Fibroblast of skin of left quadriceps (primary cell): Measurements from ENCODE around the gene DNMT3B.

ENCODE experiments used
- DNase-seq, 2 experiments: peaks; one replicate each; pipeline ENCODE4 v3.0.0-alpha.2; 2013; ENCODE audit warnings: low read depth in 2 of 2

The DNMT3B gene

DNA sequence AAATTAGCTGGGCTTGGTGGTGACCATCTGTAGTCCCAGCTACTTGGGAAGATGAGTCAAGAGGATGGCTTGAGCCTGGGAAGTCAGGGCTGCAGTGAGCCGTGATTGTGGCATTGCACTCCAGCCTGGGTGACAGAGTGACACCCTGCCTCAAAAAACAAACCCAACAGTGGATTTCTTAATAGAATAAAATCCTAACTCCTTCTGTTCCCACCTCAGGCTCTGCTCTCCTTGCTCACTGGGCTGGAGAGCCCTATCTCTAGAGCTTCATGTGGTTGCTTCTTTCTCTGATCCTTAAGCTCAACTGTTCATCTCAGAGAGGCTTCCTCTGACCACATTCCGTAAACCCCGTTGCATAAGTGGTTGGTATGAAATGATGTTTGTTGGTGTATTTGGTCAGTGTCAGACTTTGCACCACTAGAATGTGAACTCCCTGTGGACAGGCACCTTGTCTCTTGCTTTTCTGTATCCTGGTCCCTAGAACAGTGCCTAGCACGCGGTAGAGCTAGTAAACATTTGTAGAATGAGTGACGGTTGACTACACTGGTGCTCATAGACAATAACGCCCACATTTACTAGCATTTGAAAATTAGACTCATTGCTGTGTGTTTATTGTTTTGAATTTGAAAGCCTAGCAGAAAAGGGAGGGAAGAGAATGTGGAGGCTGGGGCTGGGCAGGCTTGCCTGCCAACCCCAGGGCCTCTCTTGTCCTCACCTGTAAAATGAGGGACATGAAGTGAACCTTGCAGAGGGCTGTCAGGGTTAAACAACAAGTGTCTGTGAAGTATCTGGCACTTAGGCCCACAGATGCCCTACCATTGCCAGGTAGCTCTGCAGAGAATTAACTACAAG, 61.8 kb downstream of the DNMT3B start:
- DNase-seq: no peak

- DNase-seq: no peak
These were observed 66.0 kb downstream of the DNMT3B start for GRCh38 chr20:32828029-32828680.

DNA sequence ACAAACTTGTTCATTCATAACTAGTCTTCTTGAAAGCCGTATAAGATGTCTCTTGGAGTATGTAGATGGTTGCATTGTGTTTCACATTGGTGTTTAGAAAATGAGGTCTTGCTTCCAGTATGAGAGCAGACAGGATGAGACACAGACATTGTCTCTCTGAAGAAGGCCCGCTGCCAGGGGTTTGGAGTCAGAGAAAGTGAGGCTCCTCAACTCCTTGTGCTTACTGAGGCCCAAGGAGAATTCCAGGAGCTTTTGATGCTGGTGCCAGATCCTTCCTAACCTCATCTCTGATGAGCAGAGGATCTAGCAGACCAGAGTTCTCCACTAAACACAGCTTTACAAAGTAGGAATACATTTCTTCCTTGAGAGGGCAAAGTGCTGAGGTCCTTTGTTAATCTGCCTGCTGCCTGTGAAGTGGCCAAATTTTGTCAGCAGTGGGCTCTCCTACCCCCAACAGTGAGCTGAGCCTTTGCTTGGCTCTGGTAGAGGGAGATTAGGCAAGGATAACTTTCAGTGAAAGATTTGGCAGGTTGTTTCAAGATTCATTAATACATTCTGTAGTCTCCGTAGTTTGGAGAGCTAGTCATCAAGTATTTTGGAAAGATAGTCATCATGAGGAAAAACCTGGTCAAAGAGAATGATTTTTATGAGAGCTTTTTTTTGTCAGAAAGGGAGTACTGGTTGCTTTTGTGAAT, 67.3 kb downstream of the DNMT3B start:
- no peak for DNase-seq

DNA sequence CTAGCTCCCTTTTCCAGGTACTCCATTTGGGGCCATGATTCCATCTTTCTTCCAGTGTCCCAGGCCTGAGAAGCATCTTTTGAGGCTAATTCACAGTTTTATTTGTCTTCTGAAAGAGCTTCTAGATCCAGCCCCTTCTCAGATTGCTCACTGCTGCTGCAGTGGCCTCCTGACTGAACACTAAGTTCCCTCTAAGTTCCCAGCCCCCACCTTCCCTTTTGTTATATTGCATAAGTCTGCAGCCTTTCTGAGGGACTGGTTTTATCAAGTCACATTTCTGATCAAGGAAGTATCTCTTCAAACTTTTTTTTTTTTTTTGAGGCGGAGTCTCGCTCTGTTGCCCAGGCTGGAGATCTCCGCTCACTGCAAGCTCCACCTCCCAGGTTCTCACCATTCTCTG, 68.3 kb downstream of the DNMT3B start:
- DNase-seq: no peak

DNA sequence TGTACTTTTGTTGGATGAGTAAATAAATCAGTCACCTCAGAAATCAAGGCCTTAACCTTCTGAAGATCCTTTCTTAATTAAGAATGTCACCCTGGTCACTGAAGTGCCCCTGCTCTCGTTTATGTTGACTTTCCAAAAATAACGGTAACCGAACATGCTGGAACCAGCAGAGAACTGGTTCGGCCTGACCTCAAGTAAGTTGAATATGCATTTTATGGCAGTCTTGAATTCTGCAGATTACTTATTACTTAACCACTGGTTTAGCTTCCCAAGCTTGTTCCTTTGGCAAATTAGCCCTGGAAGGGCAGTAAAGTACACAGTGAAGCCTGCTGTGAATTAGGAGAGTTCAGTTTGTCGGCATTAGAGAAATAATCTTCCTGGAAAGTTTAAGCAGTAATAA, 69.8 kb downstream of the DNMT3B start:
- no peak for DNase-seq

- DNase-seq: no peak
These were observed 70.5 kb downstream of the DNMT3B start for GRCh38 chr20:32832664-32833063.

DNA sequence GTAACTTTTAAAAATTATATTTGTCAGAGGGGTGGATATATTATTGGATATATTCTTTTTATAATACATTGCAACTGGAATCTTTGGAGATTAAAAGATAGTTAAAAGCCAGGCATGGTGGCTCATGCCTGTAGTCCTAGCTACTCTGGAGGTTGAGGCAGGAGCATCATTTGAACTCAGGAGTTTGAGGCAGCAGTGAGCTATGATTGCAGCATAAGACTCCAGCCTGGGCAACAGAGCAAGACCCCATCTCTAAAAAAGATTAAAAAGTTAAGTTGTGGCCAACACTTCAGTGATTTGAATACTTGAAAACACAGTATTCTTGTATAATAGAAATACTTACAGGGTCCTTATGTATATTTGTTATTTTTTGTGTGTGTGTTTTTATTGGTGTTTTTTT, 72.8 kb downstream of the DNMT3B start:
- DNase-seq: no peak

- no peak for DNase-seq
These were observed 75.0 kb downstream of the DNMT3B start for GRCh38 chr20:32837157-32837556.

- no peak for DNase-seq
These were observed 77.2 kb downstream of the DNMT3B start for GRCh38 chr20:32839227-32839981.

- DNase-seq: no peak
These were observed 77.7 kb downstream of the DNMT3B start for GRCh38 chr20:32839982-32840285.

DNA sequence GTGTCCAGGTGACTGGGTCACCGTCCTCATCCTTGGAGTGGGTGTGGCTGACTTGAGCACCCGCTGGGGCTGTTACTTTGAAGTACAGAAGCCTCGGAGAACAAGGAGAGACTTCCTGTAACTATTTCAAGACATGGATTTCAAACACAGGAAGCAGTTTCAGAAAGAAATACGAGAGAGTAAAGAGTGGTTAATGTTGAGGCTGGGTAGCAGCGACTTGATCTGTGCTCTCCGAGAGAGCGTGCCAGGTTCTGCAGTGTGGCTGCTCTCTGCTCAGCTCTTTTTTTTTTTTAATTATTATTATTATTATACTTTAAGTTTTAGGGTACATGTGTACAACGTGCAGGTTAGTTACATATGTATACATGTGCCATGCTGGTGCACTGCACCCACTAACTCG, 79.0 kb downstream of the DNMT3B start:
- no peak for DNase-seq

DNA sequence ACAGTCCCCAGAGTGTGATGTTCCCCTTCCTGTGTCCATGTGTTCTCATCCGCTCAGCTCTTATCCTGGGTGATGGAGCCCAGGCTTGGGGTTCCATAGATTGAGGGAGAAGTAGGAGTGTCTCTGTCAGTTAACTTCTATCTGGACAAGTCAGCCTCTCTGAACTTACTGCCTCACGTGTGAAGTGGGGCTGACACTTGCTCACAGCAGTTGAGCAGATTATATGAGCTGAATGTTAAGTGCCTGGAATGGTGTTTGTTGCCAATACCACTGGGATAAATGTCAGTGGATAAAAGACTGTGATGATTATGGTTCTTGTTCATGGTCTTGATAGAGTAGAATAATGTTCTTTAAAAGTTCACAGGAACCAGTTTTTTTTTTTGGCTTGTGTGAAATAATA, 79.4 kb downstream of the DNMT3B start:
- DNase-seq: no peak

GRCh38 chr20:32842688-32843524, 80.7 kb downstream of the DNMT3B start:
- no peak for DNase-seq

DNA sequence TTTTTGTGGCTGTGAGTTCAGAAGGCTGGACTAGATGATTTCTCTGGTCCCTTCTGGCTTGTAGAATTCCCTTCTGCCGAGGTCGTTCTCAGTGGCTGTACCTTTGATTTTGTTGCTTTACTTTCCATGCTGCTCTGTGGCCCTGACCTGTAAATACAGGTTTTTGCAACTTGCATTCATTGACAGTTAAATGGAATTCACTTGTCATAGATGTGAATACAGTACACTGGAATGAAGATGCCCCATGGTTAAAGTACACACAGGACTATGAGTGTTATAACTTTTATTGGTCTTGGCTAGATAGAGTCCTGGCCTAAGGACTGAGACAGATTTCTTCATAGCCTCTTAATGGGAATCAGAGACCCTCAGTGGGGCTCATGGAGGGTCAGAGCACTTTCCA, 83.6 kb downstream of the DNMT3B start:
- DNase-seq: no peak

- DNase-seq: no peak
These were observed 84.7 kb downstream of the DNMT3B start for GRCh38 chr20:32846852-32847251.

DNA sequence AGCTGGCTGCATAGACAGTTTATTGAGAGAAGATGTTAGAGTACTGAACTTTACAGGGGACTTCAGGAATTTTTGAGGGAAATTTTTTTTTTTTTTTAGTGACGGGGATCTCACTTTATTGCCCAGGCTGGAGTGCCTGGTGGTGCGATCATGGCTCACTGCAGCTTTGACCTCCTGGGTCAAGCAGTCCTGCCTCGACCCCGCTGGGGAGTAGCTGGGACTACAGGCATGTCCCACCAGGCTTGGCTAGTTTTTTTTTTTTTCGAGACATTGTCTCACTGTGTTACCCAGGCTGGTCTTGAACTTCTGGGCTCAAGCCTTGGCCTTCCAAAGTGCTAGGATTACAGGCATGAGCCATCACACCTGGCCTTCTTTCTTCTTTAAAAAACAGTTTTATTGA, 85.8 kb downstream of the DNMT3B start:
- DNase-seq: no peak

DNA sequence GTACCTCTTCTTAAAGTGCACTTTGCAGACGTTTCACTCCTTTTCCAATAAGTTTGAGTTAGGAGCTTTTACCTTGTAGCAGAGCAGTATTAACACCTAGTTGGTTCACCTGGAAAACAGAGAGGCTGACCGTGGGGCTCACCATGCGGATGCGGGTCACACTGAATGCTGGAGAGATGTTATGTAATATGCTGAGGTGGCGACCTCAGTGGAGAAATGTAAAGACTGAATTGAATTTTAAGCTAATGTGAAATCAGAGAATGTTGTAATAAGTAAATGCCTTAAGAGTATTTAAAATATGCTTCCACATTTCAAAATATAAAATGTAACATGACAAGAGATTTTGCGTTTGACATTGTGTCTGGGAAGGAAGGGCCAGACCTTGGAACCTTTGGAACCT, 86.7 kb downstream of the DNMT3B start:
- DNase-seq: no peak

DNA sequence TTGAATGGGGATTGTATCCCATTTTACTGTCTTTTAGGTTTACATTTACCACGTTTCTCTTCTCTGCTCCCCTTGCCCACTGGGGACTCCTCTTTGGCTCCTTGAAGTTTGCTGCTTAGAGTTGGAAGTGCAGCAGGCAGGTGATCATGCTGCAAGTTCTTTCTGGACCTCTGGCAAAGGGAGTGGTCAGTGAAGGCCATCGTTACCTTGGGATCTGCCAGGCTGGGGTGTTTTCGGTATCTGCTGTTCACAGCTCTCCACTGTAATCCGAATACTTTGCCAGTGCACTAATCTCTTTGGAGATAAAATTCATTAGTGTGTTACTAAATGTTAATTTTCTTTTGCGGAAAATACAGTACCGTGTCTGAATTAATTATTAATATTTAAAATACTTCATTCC, 87.4 kb downstream of the DNMT3B start:
- no peak for DNase-seq

- DNase-seq: no peak
These were observed 93.2 kb downstream of the DNMT3B start for GRCh38 chr20:32855387-32855786.

DNA sequence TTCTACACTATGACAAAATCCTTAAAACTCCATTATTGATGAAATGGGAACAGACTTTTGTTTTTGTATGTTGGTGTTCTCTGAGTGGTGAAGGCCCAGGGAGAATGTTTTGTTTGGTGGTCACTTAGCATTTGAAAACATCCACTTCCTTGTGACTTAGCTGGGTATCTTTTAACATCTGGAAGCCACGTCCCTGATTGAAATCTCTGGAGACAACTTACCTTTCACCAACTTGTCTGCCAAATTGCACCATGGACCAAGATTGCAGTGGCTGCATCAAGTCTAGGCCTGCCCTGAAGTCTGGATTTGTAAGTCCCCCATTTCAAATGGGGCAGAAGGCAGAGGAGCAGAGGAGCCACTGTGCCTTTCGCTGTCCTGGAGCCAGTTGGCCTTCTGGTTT, 96.0 kb downstream of the DNMT3B start:
- no peak for DNase-seq
